Loucy (cell line): ENCODE results near the gene IQCE.

Experiments
- H2AFZ ChIP-seq: fragments of 200-600 bp; sonication (generic); 2 replicates; pipeline ENCODE4 v1.6.0; 2016; ENCODE audit warnings: antibody characterized with exemption, mild to moderate bottlenecking, low read length, moderate library complexity
- H3F3A ChIP-seq: fragments of 200-600 bp; 2 replicates; pipeline ENCODE4 v1.6.0; 2016; ENCODE audit warnings: antibody characterized with exemption, low read depth, mild to moderate bottlenecking
- H3K27me3 ChIP-seq: fragments of 200-600 bp; sonication (generic); 2 replicates; pipeline ENCODE4 v1.6.1; 2014; ENCODE audit warnings: low read length, mild to moderate bottlenecking; ENCODE audit not compliant: insufficient read depth, poor library complexity, severe bottlenecking
- H3K36me3 ChIP-seq: fragments of 200-600 bp; sonication (generic); 2 replicates; pipeline ENCODE4 v1.6.1; 2016; ENCODE audit warnings: low read length; ENCODE audit not compliant: insufficient read depth
- H3K4me1 ChIP-seq: fragments of 200-600 bp; sonication (generic); 2 replicates; pipeline ENCODE4 v1.5.1; 2014; ENCODE audit warnings: low read length, mild to moderate bottlenecking; ENCODE audit not compliant: insufficient read depth, poor library complexity, severe bottlenecking
- H3K4me2 ChIP-seq: fragments of 200-600 bp; sonication (generic); 2 replicates; pipeline ENCODE4 v1.6.0; 2014; ENCODE audit warnings: antibody characterized with exemption, low read length, low read depth, mild to moderate bottlenecking; ENCODE audit not compliant: poor library complexity, severe bottlenecking
- H3K4me3 ChIP-seq: fragments of 200-600 bp; sonication (generic); 2 replicates; pipeline ENCODE4 v1.5.1; 2014; ENCODE audit warnings: low read length, mild to moderate bottlenecking, mixed read lengths; ENCODE audit not compliant: poor library complexity, severe bottlenecking
- H3K79me2 ChIP-seq: fragments of 200-600 bp; sonication (generic); 2 replicates; pipeline ENCODE4 v1.6.1; 2014; ENCODE audit warnings: low read length; ENCODE audit not compliant: insufficient read depth
- H3K9ac ChIP-seq: fragments of 200-600 bp; sonication (generic); 2 replicates; pipeline ENCODE4 v1.6.0; 2014; ENCODE audit warnings: mild to moderate bottlenecking, low read depth, low read length, moderate library complexity; ENCODE audit not compliant: poor library complexity, severe bottlenecking
- H3K9me2 ChIP-seq: fragments of 200-600 bp; sonication (generic); replicated peaks from 2 replicates; pipeline ENCODE4 v1.6.1; 2016; ENCODE audit warnings: low read depth, low read length, mixed read lengths
- H3K9me3 ChIP-seq: fragments of 200-600 bp; sonication (generic); 2 replicates; pipeline ENCODE4 v1.6.1; 2014; ENCODE audit warnings: mild to moderate bottlenecking, antibody characterized with exemption, low read length, low read depth; ENCODE audit not compliant: insufficient read depth
- H4K20me1 ChIP-seq: fragments of 200-600 bp; sonication (generic); 2 replicates; pipeline ENCODE4 v1.6.0; 2014; ENCODE audit warnings: antibody characterized with exemption, low read length, mild to moderate bottlenecking; ENCODE audit not compliant: insufficient read depth, poor library complexity, severe bottlenecking
- EZH2phosphoT487 ChIP-seq: fragments of 200-600 bp; IDR thresholded peaks from 2 replicates; pipeline ENCODE4 v1.6.1; 2018; ENCODE audit warnings: antibody characterized with exemption, mild to moderate bottlenecking, moderate library complexity, borderline replicate concordance
- TF ChIP-seq, protein P1 (sequence below): fragments of 200-600 bp; sonication (generic); conservative IDR thresholded peaks from 2 replicates; pipeline ENCODE4 v1.5.1; 2014; ENCODE audit warnings: mild to moderate bottlenecking, antibody characterized with exemption, low read length

IQCE gene

DNA sequence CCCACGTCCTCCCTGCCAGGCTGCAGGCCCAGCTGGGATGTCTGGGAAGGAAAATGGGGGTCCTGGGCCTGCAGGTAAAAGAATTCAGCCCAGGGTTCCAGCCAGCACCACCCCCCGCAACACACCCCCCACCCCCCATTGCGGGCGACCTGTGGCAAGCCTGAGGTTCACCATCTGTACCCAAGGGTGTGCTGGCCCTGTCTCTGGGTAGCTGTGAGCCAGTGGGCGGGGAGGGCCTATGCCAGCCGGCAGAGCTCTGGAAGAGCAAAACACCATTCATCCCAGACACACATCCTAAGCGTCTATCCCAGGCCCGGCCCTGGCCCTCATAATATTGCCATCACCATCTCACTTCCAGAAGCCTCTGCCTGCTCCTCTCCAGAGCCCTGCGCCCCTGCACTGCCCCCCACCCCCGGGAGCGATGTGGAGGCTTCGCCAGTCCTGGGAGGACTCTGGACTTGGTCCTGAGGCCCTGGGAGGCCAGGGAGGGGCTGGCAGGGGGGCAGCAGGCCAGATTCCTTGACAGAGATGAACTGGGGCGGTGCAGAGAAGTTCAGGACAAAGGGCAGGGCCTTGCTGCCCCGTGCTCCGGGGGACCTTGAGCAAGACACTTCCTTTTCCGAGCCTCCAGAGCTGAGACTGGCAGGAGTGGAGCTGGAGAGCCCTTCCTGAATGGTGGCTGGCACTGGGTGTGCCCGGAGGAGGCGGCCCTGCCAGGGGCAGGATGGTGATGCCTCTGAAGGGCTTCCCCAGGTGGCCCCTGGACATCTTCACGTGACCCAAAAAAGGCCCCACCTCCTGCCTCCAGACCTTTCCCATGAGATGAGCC is 64.3 kb downstream of the IQCE start:
- Histone ChIP-seq H3K36me3 (no peaks in the 10 kb centered on the region), H3K79me2 (no peaks in the 10 kb centered on the region), H3K9me3 (no peaks in the 10 kb centered on the region), H3K4me2 (no peak overlapping the region), H3K9ac (no peak overlapping the region), H3K4me1 (no peaks in the 10 kb centered on the region), H3K27me3 (no peaks in the 10 kb centered on the region), H2AFZ (no peak overlapping the region), H3K4me3 (no peak overlapping the region), H3F3A (no peaks in the 10 kb centered on the region), H3K9me2 (no peaks in the 10 kb centered on the region), H4K20me1 (no peaks in the 10 kb centered on the region)
- TF ChIP-seq, protein P1, sequence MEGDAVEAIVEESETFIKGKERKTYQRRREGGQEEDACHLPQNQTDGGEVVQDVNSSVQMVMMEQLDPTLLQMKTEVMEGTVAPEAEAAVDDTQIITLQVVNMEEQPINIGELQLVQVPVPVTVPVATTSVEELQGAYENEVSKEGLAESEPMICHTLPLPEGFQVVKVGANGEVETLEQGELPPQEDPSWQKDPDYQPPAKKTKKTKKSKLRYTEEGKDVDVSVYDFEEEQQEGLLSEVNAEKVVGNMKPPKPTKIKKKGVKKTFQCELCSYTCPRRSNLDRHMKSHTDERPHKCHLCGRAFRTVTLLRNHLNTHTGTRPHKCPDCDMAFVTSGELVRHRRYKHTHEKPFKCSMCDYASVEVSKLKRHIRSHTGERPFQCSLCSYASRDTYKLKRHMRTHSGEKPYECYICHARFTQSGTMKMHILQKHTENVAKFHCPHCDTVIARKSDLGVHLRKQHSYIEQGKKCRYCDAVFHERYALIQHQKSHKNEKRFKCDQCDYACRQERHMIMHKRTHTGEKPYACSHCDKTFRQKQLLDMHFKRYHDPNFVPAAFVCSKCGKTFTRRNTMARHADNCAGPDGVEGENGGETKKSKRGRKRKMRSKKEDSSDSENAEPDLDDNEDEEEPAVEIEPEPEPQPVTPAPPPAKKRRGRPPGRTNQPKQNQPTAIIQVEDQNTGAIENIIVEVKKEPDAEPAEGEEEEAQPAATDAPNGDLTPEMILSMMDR, result no peak
- no peak for TF ChIP-seq EZH2phosphoT487

DNA sequence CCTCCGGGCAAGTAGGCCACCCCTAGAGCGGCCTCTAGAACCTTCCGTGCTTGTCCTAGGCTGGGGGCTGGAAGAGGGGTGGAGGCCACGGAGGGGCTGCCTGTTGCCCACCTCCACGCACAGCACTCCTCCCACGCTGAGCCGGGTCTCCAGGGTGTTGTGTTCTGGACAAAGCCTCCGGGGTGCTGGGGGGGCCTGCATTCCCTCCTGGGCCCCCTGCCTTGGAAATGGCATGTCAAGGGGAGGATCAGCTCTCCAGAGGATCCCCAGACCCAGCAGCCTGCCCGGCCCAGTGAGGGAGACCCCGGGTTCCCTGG is 64.9 kb downstream of the IQCE start:
- no peak overlapping the region for H3K4me3 ChIP-seq
- H3K9me2 ChIP-seq, result no peaks in the 10 kb centered on the region
- H3K79me2 ChIP-seq, result no peaks in the 10 kb centered on the region
- H3K9ac ChIP-seq, result no peak overlapping the region
- no peak overlapping the region for H2AFZ ChIP-seq
- H3K36me3 ChIP-seq, result no peaks in the 10 kb centered on the region
- H3K4me1 ChIP-seq, result no peaks in the 10 kb centered on the region
- no peak overlapping the region for H3K4me2 ChIP-seq
- no peak for TF ChIP-seq EZH2phosphoT487
- TF ChIP-seq, protein P1, result no peak
- no peaks in the 10 kb centered on the region for H4K20me1 ChIP-seq
- H3K27me3 ChIP-seq, result no peaks in the 10 kb centered on the region
- H3F3A ChIP-seq, result no peaks in the 10 kb centered on the region
- H3K9me3 ChIP-seq, result no peaks in the 10 kb centered on the region

DNA sequence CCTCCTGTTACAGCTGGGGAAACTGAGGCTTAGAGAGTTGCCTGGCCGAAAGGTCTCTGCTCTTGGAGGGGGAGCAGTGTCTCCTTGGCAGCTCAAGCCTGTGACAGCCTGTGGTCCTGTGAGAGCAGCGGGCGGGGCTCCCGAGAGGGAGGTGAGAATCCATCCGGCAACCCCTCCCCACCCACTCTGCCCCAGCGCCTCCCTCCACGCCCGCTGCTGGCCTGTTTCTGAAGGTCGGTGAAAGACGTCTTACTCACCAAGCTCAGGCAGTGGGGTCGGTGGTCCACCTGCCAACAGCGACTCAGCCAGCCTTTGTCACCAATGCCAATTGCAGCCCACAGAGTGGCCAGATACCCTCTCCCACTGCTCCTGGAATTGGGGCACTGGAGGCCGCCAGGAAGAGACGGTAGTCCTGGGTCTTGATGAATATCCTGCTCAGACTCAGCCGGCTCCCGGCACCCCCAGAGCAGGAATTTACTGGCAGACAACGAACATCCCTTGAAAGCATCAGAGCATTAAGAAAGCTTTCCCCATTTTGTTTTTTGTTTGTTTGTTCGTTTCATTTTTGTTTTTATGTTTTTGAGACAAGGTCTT is 65.6 kb downstream of the IQCE start:
- no peaks in the 10 kb centered on the region for H3K36me3 ChIP-seq
- no peak overlapping the region for H3K4me2 ChIP-seq
- no peaks in the 10 kb centered on the region for H3K27me3 ChIP-seq
- no peak overlapping the region for H3K9ac ChIP-seq
- no peak overlapping the region for H3K4me3 ChIP-seq
- no peaks in the 10 kb centered on the region for H3K79me2 ChIP-seq
- H3K4me1 ChIP-seq, result no peaks in the 10 kb centered on the region
- H2AFZ ChIP-seq, result no peak overlapping the region
- no peaks in the 10 kb centered on the region for H3F3A ChIP-seq
- H3K9me3 ChIP-seq, result no peaks in the 10 kb centered on the region
- no peak for TF ChIP-seq EZH2phosphoT487
- H4K20me1 ChIP-seq, result no peaks in the 10 kb centered on the region
- no peaks in the 10 kb centered on the region for H3K9me2 ChIP-seq
